ENCODE measurements around the gene GCGR. TPM values are rescaled to one million over a fixed set of nuclear protein-coding genes. Genes with fewer than 3 reads are reported as not detected.
A peak's percentile ranks its signal among the peaks of the same experiment; 100 is the strongest.

GCGR gene
- total RNA-seq, 2 donors from 2014 or later: 0.52 to 5.3 TPM

DNA sequence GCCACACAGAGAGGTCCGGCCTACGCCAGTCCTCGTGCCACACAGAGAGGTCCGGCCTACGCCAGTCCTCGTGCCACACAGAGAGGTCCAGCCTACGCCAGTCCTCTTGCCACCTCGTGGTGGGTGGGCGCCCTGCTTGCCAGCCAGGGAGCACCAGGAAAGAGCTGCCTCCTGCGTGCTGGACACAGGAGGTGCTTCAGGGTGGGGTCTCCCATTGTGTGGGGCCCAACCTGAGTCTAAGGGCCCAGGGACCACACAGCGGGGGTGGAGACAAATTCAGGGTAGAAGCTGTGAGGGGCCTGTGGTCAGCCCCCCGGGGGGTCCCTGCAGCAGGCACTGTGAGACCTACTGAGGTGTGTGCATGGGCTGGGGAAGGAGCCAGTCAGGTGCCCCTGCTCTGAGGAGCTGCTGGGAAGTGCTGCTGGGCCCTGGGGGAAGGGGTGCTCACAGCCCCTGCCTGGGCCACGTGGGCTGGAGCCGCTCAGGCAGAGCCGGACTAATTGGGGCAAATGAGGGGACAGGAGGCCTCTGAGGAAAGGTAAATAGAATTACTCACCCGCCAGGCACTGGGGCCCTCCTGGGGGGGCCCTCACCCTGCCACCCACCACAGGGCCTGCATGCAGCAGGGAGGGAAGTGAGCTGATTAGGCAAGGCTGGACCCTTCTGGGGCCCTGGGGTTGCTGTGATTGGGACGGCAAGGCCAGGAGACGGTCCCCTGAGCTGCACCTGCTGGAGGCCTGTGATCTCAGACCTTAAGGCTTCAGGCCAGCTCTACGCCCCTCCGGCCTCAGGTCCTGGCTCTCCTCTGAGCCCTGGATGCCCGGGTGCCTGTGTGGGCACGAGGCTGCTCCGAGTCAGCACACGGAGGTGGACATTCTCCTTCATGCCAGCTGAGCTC, 11.0 kb downstream of the GCGR start:
- peak in 3 of 4 donors; percentile 50 to 66 (median 57) for DNase-seq
- peak; percentile 56 for ATAC-seq

DNA sequence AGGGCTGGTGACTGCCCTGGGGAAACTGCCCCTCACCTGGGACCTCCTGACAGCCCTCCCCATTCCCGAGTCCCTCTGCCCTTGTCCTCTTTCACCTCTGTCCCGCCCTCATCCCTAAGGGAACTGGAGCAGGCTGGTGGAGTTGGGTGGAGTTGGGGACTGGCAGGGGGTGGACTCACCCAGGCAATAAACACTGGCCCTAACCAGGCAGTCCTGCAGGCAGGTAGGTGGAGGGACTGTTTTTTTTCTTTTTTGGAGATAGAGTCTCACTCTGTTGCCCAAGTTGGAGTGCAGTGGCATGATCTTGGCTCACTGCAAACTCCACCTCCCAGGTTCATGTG, 11.7 kb downstream of the GCGR start:
- peak overlapping the region in 3 of 4 donors; percentile 29 to 61 (median 51) for H3K27ac ChIP-seq
- H3K4me3 ChIP-seq: no peak overlapping the region
- DNase-seq (no peak), ATAC-seq (no peak)
- H3K36me3 ChIP-seq (replicated peaks in 1 of 2; ENCODE audit: insufficient read depth in 1 of 2, low read depth in 2 of 2): no peaks in the 10 kb centered on the region
- H3K4me1 ChIP-seq: peaks cover 11% of the 10 kb centered on the region
- TF ChIP-seq POLR2A (IDR thresholded peaks at IDR 0.05): no peak
- TF ChIP-seq, protein P1, sequence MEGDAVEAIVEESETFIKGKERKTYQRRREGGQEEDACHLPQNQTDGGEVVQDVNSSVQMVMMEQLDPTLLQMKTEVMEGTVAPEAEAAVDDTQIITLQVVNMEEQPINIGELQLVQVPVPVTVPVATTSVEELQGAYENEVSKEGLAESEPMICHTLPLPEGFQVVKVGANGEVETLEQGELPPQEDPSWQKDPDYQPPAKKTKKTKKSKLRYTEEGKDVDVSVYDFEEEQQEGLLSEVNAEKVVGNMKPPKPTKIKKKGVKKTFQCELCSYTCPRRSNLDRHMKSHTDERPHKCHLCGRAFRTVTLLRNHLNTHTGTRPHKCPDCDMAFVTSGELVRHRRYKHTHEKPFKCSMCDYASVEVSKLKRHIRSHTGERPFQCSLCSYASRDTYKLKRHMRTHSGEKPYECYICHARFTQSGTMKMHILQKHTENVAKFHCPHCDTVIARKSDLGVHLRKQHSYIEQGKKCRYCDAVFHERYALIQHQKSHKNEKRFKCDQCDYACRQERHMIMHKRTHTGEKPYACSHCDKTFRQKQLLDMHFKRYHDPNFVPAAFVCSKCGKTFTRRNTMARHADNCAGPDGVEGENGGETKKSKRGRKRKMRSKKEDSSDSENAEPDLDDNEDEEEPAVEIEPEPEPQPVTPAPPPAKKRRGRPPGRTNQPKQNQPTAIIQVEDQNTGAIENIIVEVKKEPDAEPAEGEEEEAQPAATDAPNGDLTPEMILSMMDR (IDR thresholded peaks at IDR 0.05): no peak
- intact Hi-C loops (cut with DNase I): no loop called here
- WGBS, 2 donors: 62 to 64% methylated on average over 2 of the region's 2 CpGs
- no peaks in the 10 kb centered on the region for H3K9me3 ChIP-seq
- H3K27me3 ChIP-seq: peaks cover 0 to 3% of the 10 kb centered on the region in 2 donors

More for the DNA sequence above, 11.0 kb downstream of the GCGR start:
- Histone ChIP-seq H3K4me3 (no peak overlapping the region), H3K27ac (peak overlapping the region in 3 of 4 donors; percentile 29 to 61 (median 51)), H3K36me3 (replicated peaks in 1 of 2; ENCODE audit: insufficient read depth in 1 of 2, low read depth in 2 of 2) (no peaks in the 10 kb centered on the region), H3K4me1 (peaks cover 11% of the 10 kb centered on the region), H3K9me3 (no peaks in the 10 kb centered on the region), H3K27me3 (peaks cover 0 to 6% of the 10 kb centered on the region in 2 donors)
- WGBS, 2 donors: 52 to 65% methylated on average over 2 to 18 of the region's 24 CpGs
- TF ChIP-seq, protein P1 (IDR thresholded peaks at IDR 0.05): no peak
- peak in 1 of 3 donors; percentile 21 for TF ChIP-seq POLR2A (IDR thresholded peaks at IDR 0.05)
- intact Hi-C loops (cut with DNase I): no loop called here

DNA sequence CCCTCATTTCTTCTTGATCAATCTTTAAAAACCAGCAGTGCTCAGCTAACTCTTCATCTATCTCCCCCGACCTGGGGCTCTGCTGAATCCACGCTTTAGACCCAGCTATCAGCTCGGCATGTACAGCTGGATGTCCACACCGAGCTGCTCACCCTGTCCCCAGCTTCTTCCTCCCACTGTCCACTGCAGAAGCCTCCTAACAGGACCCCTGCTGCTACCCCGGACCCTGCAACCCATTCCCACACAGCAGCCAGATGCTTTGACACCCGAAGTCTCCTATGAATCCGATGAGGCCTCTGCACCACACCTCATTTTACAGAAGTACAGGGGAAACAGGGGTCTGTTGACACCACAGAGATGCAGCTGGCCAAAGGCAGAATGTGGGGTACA, 13.8 kb downstream of the GCGR start:
- 49 to 60% methylated on average over 7 of the region's 7 CpGs for WGBS, 2 donors
- intact Hi-C loops (cut with DNase I): no loop called here

DNA sequence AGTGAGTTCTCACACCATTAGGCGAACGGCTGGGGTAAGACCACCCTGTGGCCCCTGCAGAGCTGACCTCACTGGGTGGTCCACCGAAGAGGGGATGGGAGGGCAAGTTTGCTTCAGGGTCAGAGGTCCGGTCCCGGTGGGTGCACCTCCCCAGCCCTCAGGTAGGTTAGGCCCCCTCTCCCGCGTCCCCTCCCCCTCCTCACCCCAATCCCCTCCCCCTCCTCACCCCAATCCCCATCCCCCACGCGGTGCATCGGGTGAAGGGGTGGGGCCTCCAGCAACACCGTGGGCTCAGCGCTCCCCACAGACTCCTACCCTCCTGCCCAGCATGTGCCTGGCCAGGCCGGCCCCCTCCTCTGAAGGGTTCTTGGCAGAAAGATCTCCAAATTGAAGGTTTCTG, 15.8 kb downstream of the GCGR start:
- TF ChIP-seq, protein P1 (IDR thresholded peaks at IDR 0.05): no peak
- no peak for TF ChIP-seq POLR2A (IDR thresholded peaks at IDR 0.05)
- ATAC-seq (no peak), DNase-seq (no peak)
- no peaks in the 10 kb centered on the region for H3K27me3 ChIP-seq
- 29 to 43% methylated on average over 5 to 6 of the region's 13 CpGs for WGBS, 2 donors
- no peak overlapping the region for H3K4me3 ChIP-seq
- peaks cover 37% of the 10 kb centered on the region for H3K4me1 ChIP-seq
- H3K36me3 ChIP-seq (replicated peaks in 1 of 2; ENCODE audit: insufficient read depth in 1 of 2, low read depth in 2 of 2): no peaks in the 10 kb centered on the region
- no peak overlapping the region for H3K27ac ChIP-seq
- H3K9me3 ChIP-seq: no peaks in the 10 kb centered on the region
- intact Hi-C loops (cut with DNase I): no loop called here

More for the DNA sequence above, 13.8 kb downstream of the GCGR start:
- no peak for TF ChIP-seq POLR2A (IDR thresholded peaks at IDR 0.05)
- TF ChIP-seq, protein P1 (IDR thresholded peaks at IDR 0.05): no peak
- no peaks in the 10 kb centered on the region for H3K36me3 ChIP-seq (replicated peaks in 1 of 2; ENCODE audit: insufficient read depth in 1 of 2, low read depth in 2 of 2)
- ATAC-seq: no peak
- no peak overlapping the region for H3K27ac ChIP-seq
- peaks cover 32% of the 10 kb centered on the region for H3K4me1 ChIP-seq
- no peak overlapping the region for H3K4me3 ChIP-seq
- H3K9me3 ChIP-seq: no peaks in the 10 kb centered on the region
- DNase-seq: no peak
- H3K27me3 ChIP-seq: no peaks in the 10 kb centered on the region

Data from body of pancreas (tissue), 4 donors.